GM12878 (cell line): Measurements from ENCODE around the gene LGALS3. TPM values are rescaled to one million over a fixed set of nuclear protein-coding genes. Genes with fewer than 3 reads are reported as not detected.

Source experiments
- polyA plus RNA-seq, 11 experiments: library from polyadenylated mRNA; depleted of rRNA in 4 of 11; unstranded in 6 of 11; stranded (reverse) in 5 of 11; fragments of >200 nt; fragmentation: Nextera tagmentation in 4 of 11; fragmentation: Illumina TruSeq in 1 of 11; extraction: Ambion mirVana in 4 of 11; extraction: Trizol in 1 of 11; gene quantifications; 1 replicate in 1 of 11; 2 replicates in 10 of 11; pipeline versions ENCODE4 v1.2.1 to v1.2.3, GENCODE V29; 2011 to 2016; ENCODE audit warnings: inconsistent platforms in 2 of 11, missing spikeins in 2 of 11, low read depth in 1 of 11
- total RNA-seq, 4 experiments: library from RNA; depleted of rRNA in 3 of 4; stranded (reverse); fragments of >200 nt in 3 of 4; fragmentation: Illumina TruSeq in 1 of 4; extraction: Trizol in 1 of 4; gene quantifications; 2 replicates each; pipeline versions ENCODE4 v1.2.1 to v1.2.3, GENCODE V29; 2013 to 2021

The LGALS3 gene
- total and polyA plus RNA-seq, 10 of the 15 experiments (the other 5 are each of a cell fraction or from before 2014, with no cell fraction given), result 1.5 to 34.2 (median 18.4) TPM

Other genes starting within 250 kb of the LGALS3 start
- gene GCH1, start 226.4 kb upstream of the LGALS3 start, total RNA-seq (2014; rRNA removed), result 35.9 and 39.5 TPM in 2 replicates
- gene GCH1, start 226.4 kb upstream of the LGALS3 start, total RNA-seq (2014; rRNA removed; fragmentation: Illumina TruSeq; extraction: Trizol), result 27.0 and 27.9 TPM in 2 replicates
- gene GCH1, start 226.4 kb upstream of the LGALS3 start, total RNA-seq (2021), result 36.8 and 39.1 TPM in 2 replicates
- gene GCH1, start 226.4 kb upstream of the LGALS3 start, polyA plus RNA-seq (2011; rRNA removed), result 31.9 and 40.1 TPM in 2 replicates
- 32.9 and 44.4 TPM in 2 replicates for gene GCH1, start 226.4 kb upstream of the LGALS3 start, polyA plus RNA-seq (2014; fragmentation: Illumina TruSeq; extraction: Trizol)
- 10 to 100 TPM; 25.1 to 26.0 TPM for gene GCH1, start 226.4 kb upstream of the LGALS3 start, polyA plus RNA-seq (2014; fragmentation: Nextera tagmentation; extraction: Ambion mirVana)
- gene GCH1, start 226.4 kb upstream of the LGALS3 start, polyA plus RNA-seq (2014; rRNA removed), result 32.4 and 34.6 TPM in 2 replicates
- 10 to 100 TPM; 36.9 to 37.0 TPM for gene GCH1, start 226.4 kb upstream of the LGALS3 start, polyA plus RNA-seq (2016; fragmentation: Nextera tagmentation; extraction: Ambion mirVana)
- 21.9 and 25.7 TPM in 2 replicates for gene WDHD1, start 102.2 kb upstream of the LGALS3 start, total RNA-seq (2014; rRNA removed)
- gene WDHD1, start 102.2 kb upstream of the LGALS3 start, total RNA-seq (2014; rRNA removed; fragmentation: Illumina TruSeq; extraction: Trizol), result 32.7 and 33.5 TPM in 2 replicates
- gene WDHD1, start 102.2 kb upstream of the LGALS3 start, total RNA-seq (2021), result 37.9 and 38.7 TPM in 2 replicates
- gene WDHD1, start 102.2 kb upstream of the LGALS3 start, polyA plus RNA-seq (2011; rRNA removed), result 34.2 and 57.1 TPM in 2 replicates
- gene WDHD1, start 102.2 kb upstream of the LGALS3 start, polyA plus RNA-seq (2014; fragmentation: Illumina TruSeq; extraction: Trizol), result 31.8 and 32.9 TPM in 2 replicates
- 10 to 100 TPM; 11.3 to 14.8 TPM for gene WDHD1, start 102.2 kb upstream of the LGALS3 start, polyA plus RNA-seq (2014; fragmentation: Nextera tagmentation; extraction: Ambion mirVana)
- gene WDHD1, start 102.2 kb upstream of the LGALS3 start, polyA plus RNA-seq (2014; rRNA removed), result 14.8 and 17.8 TPM in 2 replicates
- gene WDHD1, start 102.2 kb upstream of the LGALS3 start, polyA plus RNA-seq (2016; fragmentation: Nextera tagmentation; extraction: Ambion mirVana), result 10 to 100 TPM; 46.3 to 50.5 TPM
- 20.5 and 25.8 TPM in 2 replicates for gene SOCS4, start 102.0 kb upstream of the LGALS3 start, total RNA-seq (2014; rRNA removed)
- 30.6 and 31.0 TPM in 2 replicates for gene SOCS4, start 102.0 kb upstream of the LGALS3 start, total RNA-seq (2014; rRNA removed; fragmentation: Illumina TruSeq; extraction: Trizol)
- gene SOCS4, start 102.0 kb upstream of the LGALS3 start, total RNA-seq (2021), result 27.9 and 31.5 TPM in 2 replicates
- 25.1 and 35.7 TPM in 2 replicates for gene SOCS4, start 102.0 kb upstream of the LGALS3 start, polyA plus RNA-seq (2011; rRNA removed)
- 23.7 and 30.9 TPM in 2 replicates for gene SOCS4, start 102.0 kb upstream of the LGALS3 start, polyA plus RNA-seq (2014; fragmentation: Illumina TruSeq; extraction: Trizol)
- 1 to 10 TPM; 5.7 to 7.6 TPM for gene SOCS4, start 102.0 kb upstream of the LGALS3 start, polyA plus RNA-seq (2014; fragmentation: Nextera tagmentation; extraction: Ambion mirVana)
- 13.2 and 14.7 TPM in 2 replicates for gene SOCS4, start 102.0 kb upstream of the LGALS3 start, polyA plus RNA-seq (2014; rRNA removed)
- 10 to 100 TPM; 18.4 to 21.0 TPM for gene SOCS4, start 102.0 kb upstream of the LGALS3 start, polyA plus RNA-seq (2016; fragmentation: Nextera tagmentation; extraction: Ambion mirVana)
- 37.7 and 44.6 TPM in 2 replicates for gene MAPK1IP1L, start 77.6 kb upstream of the LGALS3 start, total RNA-seq (2014; rRNA removed)
- 48.9 and 50.4 TPM in 2 replicates for gene MAPK1IP1L, start 77.6 kb upstream of the LGALS3 start, total RNA-seq (2014; rRNA removed; fragmentation: Illumina TruSeq; extraction: Trizol)
- gene MAPK1IP1L, start 77.6 kb upstream of the LGALS3 start, total RNA-seq (2021), result 101 and 105 TPM in 2 replicates
- 52.8 and 80.1 TPM in 2 replicates for gene MAPK1IP1L, start 77.6 kb upstream of the LGALS3 start, polyA plus RNA-seq (2011; rRNA removed)
- gene MAPK1IP1L, start 77.6 kb upstream of the LGALS3 start, polyA plus RNA-seq (2014; fragmentation: Illumina TruSeq; extraction: Trizol), result 68.5 and 90.1 TPM in 2 replicates
- 10 to 100 TPM; 55.7 to 66.0 TPM for gene MAPK1IP1L, start 77.6 kb upstream of the LGALS3 start, polyA plus RNA-seq (2014; fragmentation: Nextera tagmentation; extraction: Ambion mirVana)
- 54.2 and 58.1 TPM in 2 replicates for gene MAPK1IP1L, start 77.6 kb upstream of the LGALS3 start, polyA plus RNA-seq (2014; rRNA removed)
- gene MAPK1IP1L, start 77.6 kb upstream of the LGALS3 start, polyA plus RNA-seq (2016; fragmentation: Nextera tagmentation; extraction: Ambion mirVana), result 100 to 1,000 TPM; 107 to 117 TPM
- gene DLGAP5, start 62.3 kb downstream of the LGALS3 start, total RNA-seq (2014; rRNA removed), result 50.3 and 66.0 TPM in 2 replicates
- 106 TPM in 2 replicates for gene DLGAP5, start 62.3 kb downstream of the LGALS3 start, total RNA-seq (2014; rRNA removed; fragmentation: Illumina TruSeq; extraction: Trizol)
- gene DLGAP5, start 62.3 kb downstream of the LGALS3 start, total RNA-seq (2021), result 66.8 and 72.0 TPM in 2 replicates
- 63.8 and 118 TPM in 2 replicates for gene DLGAP5, start 62.3 kb downstream of the LGALS3 start, polyA plus RNA-seq (2011; rRNA removed)
- gene DLGAP5, start 62.3 kb downstream of the LGALS3 start, polyA plus RNA-seq (2014; fragmentation: Illumina TruSeq; extraction: Trizol), result 94.4 and 112 TPM in 2 replicates
- 10 to 100 TPM; 57.9 to 68.4 TPM for gene DLGAP5, start 62.3 kb downstream of the LGALS3 start, polyA plus RNA-seq (2014; fragmentation: Nextera tagmentation; extraction: Ambion mirVana)
- gene DLGAP5, start 62.3 kb downstream of the LGALS3 start, polyA plus RNA-seq (2014; rRNA removed), result 34.1 and 40.9 TPM in 2 replicates
- 100 to 1,000 TPM in 1 of 2 experiments, 10 to 100 TPM in 1; 94.7 to 106 TPM for gene DLGAP5, start 62.3 kb downstream of the LGALS3 start, polyA plus RNA-seq (2016; fragmentation: Nextera tagmentation; extraction: Ambion mirVana)
- gene FBXO34, start 142.2 kb downstream of the LGALS3 start, total RNA-seq (2014; rRNA removed), result 17.6 and 20.2 TPM in 2 replicates
- gene FBXO34, start 142.2 kb downstream of the LGALS3 start, total RNA-seq (2014; rRNA removed; fragmentation: Illumina TruSeq; extraction: Trizol), result 19.4 and 20.0 TPM in 2 replicates
- gene FBXO34, start 142.2 kb downstream of the LGALS3 start, total RNA-seq (2021), result 18.3 and 19.5 TPM in 2 replicates
- 22.8 and 30.9 TPM in 2 replicates for gene FBXO34, start 142.2 kb downstream of the LGALS3 start, polyA plus RNA-seq (2011; rRNA removed)
- 16.2 and 20.2 TPM in 2 replicates for gene FBXO34, start 142.2 kb downstream of the LGALS3 start, polyA plus RNA-seq (2014; fragmentation: Illumina TruSeq; extraction: Trizol)
- 1 to 10 TPM; 5.6 to 6.8 TPM for gene FBXO34, start 142.2 kb downstream of the LGALS3 start, polyA plus RNA-seq (2014; fragmentation: Nextera tagmentation; extraction: Ambion mirVana)
- 13.1 and 13.9 TPM in 2 replicates for gene FBXO34, start 142.2 kb downstream of the LGALS3 start, polyA plus RNA-seq (2014; rRNA removed)
- gene FBXO34, start 142.2 kb downstream of the LGALS3 start, polyA plus RNA-seq (2016; fragmentation: Nextera tagmentation; extraction: Ambion mirVana), result 10 to 100 TPM; 17.6 to 20.0 TPM